A549 (cell line): Measurements from ENCODE around the gene MRRF. TPM values are rescaled to one million over a fixed set of nuclear protein-coding genes. Genes with fewer than 3 reads are reported as not detected.
A peak's percentile ranks its signal among the peaks of the same experiment; 100 is the strongest.

Experiments used
- ATAC-seq, 2 experiments: fragments of 200-7000 bp in 1 of 2; fragments of >200 bp in 1 of 2; cut with Nextera tagmentation in 1 of 2; cut with Tn5 transposase in 1 of 2; 3 replicates each; pipeline versions ENCODE4 v1.8.0 to v1.9.1; 2018 to 2020; ENCODE audit warnings: mild to moderate bottlenecking in 1 of 2, moderate library complexity in 1 of 2
- CTCF ChIA-PET: fragments of 300-600 bp; sonication (Branson Sonifier 250); formaldehyde crosslinking; extraction: SDS; loops from one replicate; lab custom pipeline; 2021; ENCODE audit warnings: antibody characterized with exemption, inconsistent platforms; lab: Yijun Ruan, JAX
- POLR2A ChIA-PET: fragments of 350-600 bp; formaldehyde crosslinking; extraction: SDS; loops from one replicate; lab custom pipeline; 2021; ENCODE audit warnings: antibody characterized with exemption, inconsistent platforms; lab: Yijun Ruan, JAX
- DNase-seq, 2 experiments: peaks; one replicate each; pipeline versions ENCODE4 v3.0.0 to v3.0.0-alpha.2; 2011 to 2016; ENCODE audit warnings: low read depth in 1 of 2, low spot score in 1 of 2
- FAIRE-seq: peaks from 2 replicates; lab custom pipeline; 2011; peaks lifted over from hg19 to GRCh38; lab: Jason Lieb, UNC
- H3K27ac ChIP-seq, 2 experiments: fragments of >200 bp; sonication (Bioruptor Twin); formaldehyde crosslinking; 3 replicates each; pipeline ENCODE4 v1.5.1; 2016 to 2017
- H3K4me1 ChIP-seq: fragments of >200 bp; sonication (Bioruptor Twin); formaldehyde crosslinking; 3 replicates; pipeline ENCODE4 v1.6.1; 2016
- H3K4me2 ChIP-seq: fragments of >200 bp; sonication (Bioruptor Twin); formaldehyde crosslinking; 3 replicates; pipeline ENCODE4 v1.6.1; 2016
- H3K4me3 ChIP-seq: fragments of >200 bp; sonication (Bioruptor Twin); formaldehyde crosslinking; 3 replicates; pipeline ENCODE4 v1.5.1; 2016
- H3K9me3 ChIP-seq: fragments of >200 bp; sonication (Bioruptor Twin); formaldehyde crosslinking; 3 replicates; pipeline ENCODE4 v1.6.1; 2016
- CBX2 ChIP-seq: fragments of 200-600 bp; sonication (generic); IDR thresholded peaks from 2 replicates; pipeline ENCODE4 v1.6.1; 2016; ENCODE audit warnings: low read depth, mild to moderate bottlenecking, borderline replicate concordance
- CHD2 ChIP-seq: fragments of 150-350 bp; IDR thresholded peaks from 2 replicates; pipeline ENCODE4 v1.6.1; 2014; ENCODE audit warnings: low read length; ENCODE audit not compliant: partially characterized antibody
- CHD4 ChIP-seq: fragments of 200-600 bp; sonication (generic); IDR thresholded peaks from 2 replicates; pipeline ENCODE4 v1.6.1; 2016; ENCODE audit warnings: antibody characterized with exemption, mild to moderate bottlenecking, borderline replicate concordance
- EP300 ChIP-seq, 2 experiments: fragments of >200 bp; sonication (Bioruptor Twin); formaldehyde crosslinking; IDR thresholded peaks; 2 replicates in 1 of 2; 3 replicates in 1 of 2; pipeline ENCODE4 v1.6.1; 2016 to 2017
- ESRRA ChIP-seq: fragments of 150-350 bp; IDR thresholded peaks from 2 replicates; pipeline ENCODE4 v1.6.1; 2014; ENCODE audit warnings: mild to moderate bottlenecking, low read length, borderline replicate concordance
- FOSL2 ChIP-seq, 2 experiments: fragments of 450-650 bp in 1 of 2; fragments of >200 bp in 1 of 2; sonication (Bioruptor Twin) in 1 of 2; formaldehyde crosslinking; IDR thresholded peaks; 2 replicates each; pipeline versions ENCODE4 v1.5.0 to v1.6.1; 2016 to 2020; ENCODE audit warnings: mild to moderate bottlenecking in 1 of 2, moderate library complexity in 1 of 2
- GATA3 ChIP-seq: IDR thresholded peaks from 2 replicates; pipeline ENCODE4 v1.6.1; 2012; ENCODE audit warnings: borderline replicate concordance
- HDAC2 ChIP-seq: fragments of 200-600 bp; sonication (generic); IDR thresholded peaks from 2 replicates; pipeline ENCODE4 v1.6.1; 2016
- HES2 ChIP-seq: fragments of >200 bp; sonication (Bioruptor Twin); formaldehyde crosslinking; IDR thresholded peaks from 2 replicates; pipeline ENCODE4 v1.6.1; 2016
- HEYL ChIP-seq: fragments of 250-450 bp; sonication (Bioruptor Pico); IDR thresholded peaks from 2 replicates; pipeline ENCODE4 v1.8.0; 2021; ENCODE audit warnings: mild to moderate bottlenecking, moderate library complexity
- HOXA7 ChIP-seq: fragments of 250-450 bp; sonication (Bioruptor Pico); IDR thresholded peaks from 2 replicates; pipeline ENCODE4 v1.5.0; 2020; ENCODE audit warnings: mild to moderate bottlenecking, moderate library complexity
- HOXB5 ChIP-seq: fragments of 250-450 bp; sonication (Bioruptor Pico); IDR thresholded peaks from 2 replicates; pipeline ENCODE4 v1.5.0; 2020; ENCODE audit warnings: mild to moderate bottlenecking, moderate library complexity
- JUN ChIP-seq, 2 experiments: fragments of >200 bp; sonication (Bioruptor Twin); formaldehyde crosslinking; IDR thresholded peaks; 2 replicates in 1 of 2; 3 replicates in 1 of 2; pipeline ENCODE4 v1.6.1; 2016 to 2017
- KDM1A ChIP-seq: fragments of 200-600 bp; sonication (generic); IDR thresholded peaks from 2 replicates; pipeline ENCODE4 v1.6.1; 2016; ENCODE audit warnings: low read depth, mild to moderate bottlenecking
- KDM5A ChIP-seq: fragments of 200-600 bp; sonication (generic); IDR thresholded peaks from 2 replicates; pipeline ENCODE4 v1.6.1; 2016; ENCODE audit warnings: antibody characterized with exemption, mild to moderate bottlenecking
- MAFK ChIP-seq: fragments of 450-650 bp; IDR thresholded peaks from 2 replicates; pipeline ENCODE4 v1.6.1; 2014; ENCODE audit not compliant: partially characterized antibody
- MAX ChIP-seq: IDR thresholded peaks from 2 replicates; pipeline ENCODE4 v1.6.1; 2012
- MAZ ChIP-seq: fragments of 150-350 bp; IDR thresholded peaks from 2 replicates; pipeline ENCODE4 v1.6.1; 2014; ENCODE audit warnings: antibody characterized with exemption, low read depth, low read length, borderline replicate concordance
- NFE2L2 ChIP-seq: fragments of 150-350 bp; conservative IDR thresholded peaks from 2 replicates; pipeline ENCODE4 v1.6.1; 2014; ENCODE audit warnings: low read length
- NR3C1 ChIP-seq: fragments of >200 bp; sonication (Bioruptor Twin); formaldehyde crosslinking; IDR thresholded peaks from 3 replicates; pipeline ENCODE4 v1.6.1; 2017
- RAD21 ChIP-seq, 2 experiments: fragments of >200 bp in 1 of 2; sonication (Bioruptor Twin) in 1 of 2; formaldehyde crosslinking in 1 of 2; IDR thresholded peaks in 1 of 2; conservative IDR thresholded peaks in 1 of 2; 2 replicates in 1 of 2; 3 replicates in 1 of 2; pipeline ENCODE4 v1.6.1; 2012 to 2018; ENCODE audit warnings: inconsistent platforms in 1 of 2
- RCOR1 ChIP-seq: fragments of 150-350 bp; IDR thresholded peaks from 2 replicates; pipeline ENCODE4 v1.6.1; 2014; ENCODE audit warnings: antibody characterized with exemption, low read length, low read depth
- RNF2 ChIP-seq: fragments of 200-600 bp; sonication (generic); IDR thresholded peaks from 2 replicates; pipeline ENCODE4 v1.6.1; 2016; ENCODE audit warnings: low read depth, mild to moderate bottlenecking, antibody characterized with exemption, moderate library complexity, borderline replicate concordance
- SMC3 ChIP-seq: fragments of >200 bp; sonication (Bioruptor Twin); formaldehyde crosslinking; IDR thresholded peaks from 3 replicates; pipeline ENCODE4 v1.6.1; 2018; ENCODE audit warnings: inconsistent platforms
- SREBF2 ChIP-seq: fragments of 450-650 bp; IDR thresholded peaks from 2 replicates; pipeline ENCODE4 v1.6.1; 2014; ENCODE audit warnings: mild to moderate bottlenecking, moderate library complexity
- TP53 ChIP-seq: fragments of 250-450 bp; sonication (Bioruptor Pico); IDR thresholded peaks from 2 replicates; pipeline ENCODE4 v1.5.0; 2021; ENCODE audit warnings: mild to moderate bottlenecking, moderate library complexity
- ZC3H11A ChIP-seq: fragments of 450-650 bp; IDR thresholded peaks from 2 replicates; pipeline ENCODE4 v1.6.1; 2014; ENCODE audit warnings: antibody characterized with exemption, mild to moderate bottlenecking
- WGBS: methylation state at CpG from one replicate; pipeline ENCODE4 v1.1.6; 2017; ENCODE audit errors: missing lambda C conversion rate; 5-methylcytosine and 5-hydroxymethylcytosine counted together
- polyA plus RNA-seq, 4 experiments: library from polyadenylated mRNA; depleted of rRNA in 3 of 4; stranded (reverse); fragments of >200 nt; fragmentation: RNase III in 1 of 4; extraction: RNeasy Plus Mini Kit Qiagen cat#74134 plus additional on column Dnase treatment in 1 of 4; gene quantifications; 2 replicates in 3 of 4; 3 replicates in 1 of 4; pipeline ENCODE4 v1.2.3, GENCODE V29; 2011 to 2017
- TF ChIP-seq, protein P1 (sequence below): fragments of 450-650 bp; IDR thresholded peaks from 2 replicates; pipeline ENCODE4 v1.6.1; 2014; ENCODE audit warnings: antibody characterized with exemption
- TF ChIP-seq, protein P2 (sequence below): fragments of 250-450 bp; sonication (Bioruptor Pico); IDR thresholded peaks from 2 replicates; pipeline ENCODE4 v1.5.0; 2021; ENCODE audit warnings: mild to moderate bottlenecking, moderate library complexity, borderline replicate concordance

Gene MRRF
- polyA plus RNA-seq, 2 of the 4 experiments (the other 2 are of a cell fraction) = 63.6 to 107 TPM

GRCh38 chr9:122258886-122259415, 5.7 kb upstream of the MRRF start:
- WGBS = 88% methylated on average over 2 of the region's 2 CpGs
- no peak overlapping the region for H3K27ac ChIP-seq
- TF ChIP-seq KDM5A = no peak
- TF ChIP-seq CBX2 = no peak
- TF ChIP-seq HES2 = no peak
- TF ChIP-seq CHD2 = no peak
- TF ChIP-seq RCOR1 = no peak
- TF ChIP-seq HDAC2 = no peak
- no peak for TF ChIP-seq JUN (IDR thresholded peaks at IDR 0.05)
- no peak for TF ChIP-seq SREBF2
- no peak for TF ChIP-seq EP300 (IDR thresholded peaks at IDR 0.05)
- TF ChIP-seq ZC3H11A = no peak
- TF ChIP-seq RAD21 (conservative IDR thresholded peaks at IDR 0.05 in 1 of 2, IDR thresholded peaks at IDR 0.05 in 1 of 2) = no peak
- no peak overlapping the region for H3K4me2 ChIP-seq
- ChIA-PET POLR2A (no interaction called here), CTCF (no interaction called here)
- H3K9me3 ChIP-seq = no peaks in the 10 kb centered on the region
- no peak overlapping the region for H3K4me3 ChIP-seq
- DNase-seq (no peak), ATAC-seq (no peak), FAIRE-seq (no peak)
- peaks cover 12% of the 10 kb centered on the region; the same call in 1 of the 3 replicates for H3K4me1 ChIP-seq

DNA sequence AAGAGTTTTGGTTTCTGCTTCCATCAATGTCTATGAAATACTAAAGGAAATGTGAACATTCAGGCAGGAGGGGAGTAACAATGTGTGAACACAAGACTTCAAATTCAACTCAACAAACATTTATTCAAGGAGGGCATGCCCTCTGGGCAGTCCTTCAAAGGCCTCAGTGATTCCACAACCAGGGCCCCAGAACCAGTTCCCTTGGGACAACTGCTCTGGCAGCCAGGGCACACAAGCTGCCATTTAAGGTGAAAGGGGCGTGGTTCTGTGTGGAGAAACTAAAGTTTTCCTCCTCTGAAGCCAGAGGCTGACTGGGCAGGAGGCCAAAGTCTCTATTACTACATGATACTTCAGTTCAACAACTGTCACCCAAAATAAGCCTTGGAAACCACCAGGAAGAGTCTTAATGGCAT, 3.2 kb upstream of the MRRF start:
- CTCF ChIA-PET = interaction anchor here (0.9 to 1.9 kb wide), 2 partner anchors 135 to 163 kb away, joined by 3 read pairs; no protein-coding TSS in a partner anchor
- Histone ChIP-seq H3K4me1 (peaks cover 20% of the 10 kb centered on the region), H3K4me2 (no peak overlapping the region), H3K4me3 (no peak overlapping the region), H3K27ac (no peak overlapping the region), H3K9me3 (no peaks in the 10 kb centered on the region)
- POLR2A ChIA-PET = no interaction called here
- TF ChIP-seq ZC3H11A = no peak
- TF ChIP-seq CHD4 = no peak
- TF ChIP-seq MAFK = no peak
- no peak for TF ChIP-seq HEYL (CRISPR knock-in tag)
- TF ChIP-seq JUN (IDR thresholded peaks at IDR 0.05) = no peak
- no peak for TF ChIP-seq SMC3
- 88% methylated on average over 1 of the region's 1 CpG for WGBS
- FAIRE-seq (no peak), DNase-seq (peak in 1 of 2 experiments; percentile 51), ATAC-seq (no peak)

- POLR2A ChIA-PET = no interaction called here
Measured at GRCh38 chr9:122262073-122262472, 2.6 kb upstream of the MRRF start.

DNA sequence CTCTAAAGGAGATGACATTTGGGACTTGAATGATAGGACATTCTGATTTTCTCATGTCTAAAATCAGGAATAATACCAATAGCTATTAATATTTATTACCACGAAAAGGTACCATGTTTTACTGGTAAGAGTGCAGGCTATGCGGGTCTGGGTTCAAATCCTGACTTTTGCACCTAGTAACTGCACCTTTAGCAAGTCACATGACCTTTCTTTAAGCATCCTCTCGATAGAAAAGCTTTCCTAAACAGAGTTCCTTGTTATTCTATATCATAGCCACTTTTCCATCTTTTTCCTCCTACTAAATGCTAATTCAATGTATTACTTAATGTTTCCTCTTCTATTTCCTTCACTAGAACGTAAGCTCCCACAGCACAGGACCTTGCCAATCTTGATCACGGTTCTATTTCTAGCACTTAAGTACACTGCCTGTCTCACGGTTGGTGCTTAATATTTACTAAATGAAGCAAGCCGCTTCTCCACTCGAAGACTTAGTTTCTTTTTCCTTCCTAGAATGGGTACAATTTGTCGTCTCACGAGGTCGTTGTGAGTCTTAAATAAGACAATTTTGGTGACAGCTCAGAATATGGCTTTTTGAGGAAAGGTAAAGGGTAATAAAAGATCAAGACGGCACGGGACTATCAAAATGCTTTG, 858 bp upstream of the MRRF start:
- peak overlapping the region; percentile 86 to 98 for H3K27ac ChIP-seq
- ATAC-seq (no peak), FAIRE-seq (no peak), DNase-seq (no peak)
- POLR2A ChIA-PET = interaction anchor here (1.3 to 1.9 kb wide), 2 partner anchors 27 to 139 kb away, joined by 3 to 8 read pairs; no protein-coding TSS in a partner anchor
- no peak for TF ChIP-seq CHD4
- TF ChIP-seq MAZ = no peak
- TF ChIP-seq, protein P1, sequence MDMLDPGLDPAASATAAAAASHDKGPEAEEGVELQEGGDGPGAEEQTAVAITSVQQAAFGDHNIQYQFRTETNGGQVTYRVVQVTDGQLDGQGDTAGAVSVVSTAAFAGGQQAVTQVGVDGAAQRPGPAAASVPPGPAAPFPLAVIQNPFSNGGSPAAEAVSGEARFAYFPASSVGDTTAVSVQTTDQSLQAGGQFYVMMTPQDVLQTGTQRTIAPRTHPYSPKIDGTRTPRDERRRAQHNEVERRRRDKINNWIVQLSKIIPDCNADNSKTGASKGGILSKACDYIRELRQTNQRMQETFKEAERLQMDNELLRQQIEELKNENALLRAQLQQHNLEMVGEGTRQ = no peak
- TF ChIP-seq HDAC2 = no peak
- TF ChIP-seq HOXA7 (CRISPR knock-in tag) = no peak
- no peak for TF ChIP-seq TP53 (CRISPR knock-in tag)
- TF ChIP-seq HOXB5 = no peak
- no peak for TF ChIP-seq NR3C1
- TF ChIP-seq ESRRA = no peak
- no peak for TF ChIP-seq MAX
- TF ChIP-seq EP300 (IDR thresholded peaks at IDR 0.05) = no peak
- no peak for TF ChIP-seq CHD2
- TF ChIP-seq RCOR1 = no peak
- no peak for TF ChIP-seq FOSL2 (IDR thresholded peaks at IDR 0.05)
- TF ChIP-seq FOSL2 (CRISPR knock-in tag; IDR thresholded peaks at IDR 0.05) = no peak
- no peak for TF ChIP-seq NFE2L2
- TF ChIP-seq GATA3 = no peak
- TF ChIP-seq, protein P2, sequence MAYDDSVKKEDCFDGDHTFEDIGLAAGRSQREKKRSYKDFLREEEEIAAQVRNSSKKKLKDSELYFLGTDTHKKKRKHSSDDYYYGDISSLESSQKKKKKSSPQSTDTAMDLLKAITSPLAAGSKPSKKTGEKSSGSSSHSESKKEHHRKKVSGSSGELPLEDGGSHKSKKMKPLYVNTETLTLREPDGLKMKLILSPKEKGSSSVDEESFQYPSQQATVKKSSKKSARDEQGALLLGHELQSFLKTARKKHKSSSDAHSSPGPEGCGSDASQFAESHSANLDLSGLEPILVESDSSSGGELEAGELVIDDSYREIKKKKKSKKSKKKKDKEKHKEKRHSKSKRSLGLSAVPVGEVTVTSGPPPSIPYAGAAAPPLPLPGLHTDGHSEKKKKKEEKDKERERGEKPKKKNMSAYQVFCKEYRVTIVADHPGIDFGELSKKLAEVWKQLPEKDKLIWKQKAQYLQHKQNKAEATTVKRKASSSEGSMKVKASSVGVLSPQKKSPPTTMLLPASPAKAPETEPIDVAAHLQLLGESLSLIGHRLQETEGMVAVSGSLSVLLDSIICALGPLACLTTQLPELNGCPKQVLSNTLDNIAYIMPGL (CRISPR knock-in tag) = no peak
- peak overlapping the region; percentile 85 for H3K4me2 ChIP-seq
- 8% methylated on average over 13 of the region's 13 CpGs for WGBS
- CTCF ChIA-PET = interaction anchor here (0.6 to 5.2 kb wide), 5 partner anchors 16 to 165 kb away, joined by 3 to 28 read pairs (median 3); no protein-coding TSS in a partner anchor
- no peaks in the 10 kb centered on the region for H3K9me3 ChIP-seq
- H3K4me1 ChIP-seq = peaks cover 20% of the 10 kb centered on the region
- H3K4me3 ChIP-seq = peak overlapping the region; percentile 62

More at GRCh38 chr9:122262073-122262472, 2.6 kb upstream of the MRRF start:
- CTCF ChIA-PET = interaction anchor here (0.9 to 1.9 kb wide), 3 partner anchors 88 to 163 kb away, joined by 3 read pairs; no protein-coding TSS in a partner anchor
- DNase-seq (no peak), FAIRE-seq (no peak), ATAC-seq (no peak)
- Histone ChIP-seq H3K4me3 (no peak overlapping the region), H3K4me1 (peaks cover 20% of the 10 kb centered on the region), H3K9me3 (no peaks in the 10 kb centered on the region), H3K4me2 (no peak overlapping the region), H3K27ac (no peak overlapping the region)
- 93% methylated on average over 1 of the region's 1 CpG for WGBS
- TF ChIP-seq KDM1A = 0 out of 2 replicates have a peak, but pooled peaks have one; percentile 24
- no peak for TF ChIP-seq RNF2
